RKO (cell line): ENCODE results near the gene NT5M.
"Not testable (repeated sequence)": the region's sequence is repeated elsewhere in the genome, so short reads cannot be mapped to it uniquely, and the experiment has no call there.

Source experiments
- DNase-seq: peaks from one replicate; pipeline ENCODE4 v3.0.0-alpha.2; 2016; ENCODE audit warnings: low spot score

The NT5M gene

DNA sequence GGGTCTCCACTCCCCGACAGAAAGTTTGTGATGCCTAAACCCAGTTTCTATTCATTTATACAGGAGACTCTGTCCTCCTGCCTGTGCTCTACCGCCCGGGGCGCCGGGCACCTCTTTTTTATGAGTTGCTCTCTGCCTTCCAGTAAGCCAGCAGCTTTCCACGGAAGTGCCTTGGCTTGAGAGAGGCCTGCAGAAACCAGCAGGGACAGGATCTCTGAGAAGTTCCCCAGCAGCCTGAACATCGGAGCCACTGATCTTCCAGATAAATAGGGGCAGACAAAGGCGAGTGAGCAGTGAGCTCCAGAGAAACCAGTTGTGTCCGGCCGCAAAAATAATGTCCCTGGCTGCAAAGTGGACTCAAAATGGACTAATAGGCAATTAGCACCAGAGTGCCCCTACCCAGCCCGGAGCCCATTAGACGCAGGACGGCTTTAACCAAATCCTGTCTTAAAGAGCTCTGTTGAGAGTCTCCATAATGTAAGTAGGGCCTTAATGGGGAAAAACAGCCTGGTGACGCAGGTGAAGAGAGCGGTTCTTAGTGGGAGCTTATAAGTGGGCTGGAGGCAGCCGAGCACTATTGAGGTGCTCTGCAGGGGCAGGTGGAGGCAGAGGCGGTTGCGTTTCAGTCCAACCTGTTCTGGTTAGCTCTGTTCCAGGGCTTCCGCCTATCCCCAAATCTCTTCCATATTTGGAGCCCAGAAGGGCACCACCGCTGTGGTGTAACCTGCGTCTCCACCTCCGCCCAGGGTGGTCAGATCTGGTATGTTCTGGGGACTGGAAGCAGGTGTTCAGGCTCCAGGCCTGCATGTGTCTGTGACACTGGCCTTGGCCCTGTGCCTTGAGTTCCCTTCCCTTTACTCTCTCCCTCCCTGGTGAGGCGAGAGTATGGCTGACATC, 74.1 kb downstream of the NT5M start:
- DNase-seq, result no peak

DNA sequence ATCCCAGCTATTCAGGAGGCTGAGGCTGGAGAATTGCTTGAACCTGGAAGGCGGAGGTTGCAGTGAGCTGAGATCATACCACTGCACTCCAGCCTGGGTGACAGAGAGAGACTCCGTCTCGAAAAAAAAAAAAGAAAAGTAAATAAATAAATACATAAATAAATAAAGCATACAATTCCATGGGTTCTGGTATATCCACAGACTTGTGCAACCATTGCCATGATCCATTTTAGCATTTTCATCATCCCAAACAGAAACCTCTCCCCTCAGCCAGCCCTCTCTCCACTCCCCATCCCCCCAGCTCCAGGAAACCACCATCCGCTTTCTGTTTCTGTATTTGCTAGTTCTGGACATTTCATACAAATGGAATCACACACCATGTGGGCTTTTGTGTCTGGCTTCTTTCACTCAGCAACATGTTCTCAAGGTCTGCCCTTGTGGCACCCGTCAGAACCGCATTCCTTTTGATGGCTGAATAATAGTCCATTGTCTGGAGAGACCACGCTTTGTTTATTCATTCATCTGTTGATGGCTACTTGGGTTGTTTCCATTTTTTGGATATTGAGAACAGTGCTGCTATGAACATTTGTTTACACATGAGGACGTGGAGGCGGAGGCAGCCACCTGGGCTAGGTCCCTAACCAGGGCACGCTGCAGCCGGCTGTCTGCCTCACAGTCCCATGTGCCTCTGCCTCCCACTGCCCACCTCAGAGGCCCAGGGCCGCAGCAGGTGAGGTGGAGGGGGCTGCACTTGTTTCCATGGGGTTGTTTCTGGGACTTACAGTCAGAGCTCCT, 76.2 kb downstream of the NT5M start:
- DNase-seq, result no peak

DNA sequence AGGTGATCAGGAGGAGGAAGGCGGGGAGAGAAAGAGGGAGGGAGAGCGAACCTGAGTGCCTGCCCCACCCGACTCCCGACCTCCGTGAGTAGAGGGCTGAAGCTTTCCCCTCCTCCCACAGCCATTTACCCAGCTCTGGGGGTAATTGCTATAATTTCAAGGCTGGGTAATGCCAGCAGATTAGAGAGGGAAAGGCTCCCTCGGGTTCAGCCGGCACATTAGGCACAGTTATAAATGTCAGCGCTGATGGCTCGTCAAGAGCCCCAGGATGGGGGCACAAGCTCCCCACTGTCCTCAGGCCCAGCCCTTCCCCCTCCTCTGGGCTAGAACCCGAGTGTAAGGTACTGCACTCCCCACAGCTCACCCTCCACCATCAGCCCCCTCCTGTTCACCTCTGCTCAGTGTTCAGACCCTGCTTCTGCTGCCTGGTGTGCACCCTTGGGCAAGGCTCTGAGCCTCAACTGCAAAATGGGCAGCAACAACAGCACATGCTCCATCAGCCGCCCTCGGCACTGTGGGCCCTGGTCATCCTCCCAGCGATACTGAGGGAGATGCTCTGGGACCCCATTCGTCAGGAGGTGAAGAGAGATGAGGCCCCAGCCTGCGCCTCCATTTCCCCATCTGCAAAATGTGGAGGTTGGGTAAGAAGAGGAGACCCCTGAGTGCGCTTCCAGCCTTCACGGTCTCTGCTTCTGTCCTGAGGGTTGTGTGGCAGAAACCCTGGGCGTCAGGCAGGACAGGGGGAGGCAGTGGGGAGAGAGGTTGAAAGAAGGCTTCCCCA, 77.2 kb downstream of the NT5M start:
- DNase-seq, result no peak

DNA sequence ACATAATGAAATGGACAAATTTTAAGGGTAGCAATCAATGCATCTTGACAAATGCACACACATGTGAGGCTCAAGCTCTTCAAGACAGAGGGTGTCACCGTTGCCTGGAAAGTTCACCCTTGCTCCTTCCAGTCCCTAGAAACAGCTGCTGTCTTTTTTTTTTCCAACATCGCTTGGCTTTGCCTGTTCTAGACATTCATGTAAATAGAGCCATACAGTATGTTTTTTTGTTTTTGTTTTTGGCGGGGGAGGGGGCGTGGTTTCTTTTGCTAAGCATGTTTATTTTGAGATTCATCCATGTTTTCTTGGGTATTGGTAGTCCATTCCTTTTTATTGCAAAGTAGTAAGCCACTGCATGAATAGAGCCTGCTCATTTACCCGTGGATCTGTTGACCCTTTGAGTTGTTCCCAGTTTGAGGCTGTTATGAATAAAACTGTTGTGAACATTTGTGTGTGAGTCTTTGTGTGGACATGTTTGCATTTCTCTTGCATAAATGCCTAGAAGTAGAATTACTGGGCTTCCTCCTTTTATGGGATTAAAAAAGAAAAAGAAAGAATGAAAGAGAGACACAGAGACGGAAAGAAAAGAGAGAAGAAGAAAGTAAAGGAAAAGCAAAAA, 78.4 kb downstream of the NT5M start:
- no peak for DNase-seq

DNA sequence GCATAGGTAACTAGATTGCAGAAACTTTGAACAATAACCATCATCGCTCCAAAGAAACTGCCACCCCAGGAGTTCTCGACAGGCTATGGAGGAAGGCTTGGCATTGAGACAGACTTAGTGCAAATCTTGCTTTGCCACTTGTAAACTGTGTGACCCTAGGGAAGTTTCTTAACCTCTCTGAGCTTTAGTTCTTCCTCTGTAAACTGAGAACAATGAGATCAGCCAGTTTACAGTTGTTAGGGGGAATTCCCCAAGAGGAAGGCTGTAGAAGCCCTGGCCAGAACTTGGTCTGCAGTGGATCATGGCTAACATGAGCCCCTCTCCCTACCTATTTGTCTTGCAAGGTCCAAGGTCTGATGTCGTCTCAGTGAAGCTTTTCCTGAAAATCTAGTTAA, 78.9 kb downstream of the NT5M start:
- DNase-seq, result no peak

DNA sequence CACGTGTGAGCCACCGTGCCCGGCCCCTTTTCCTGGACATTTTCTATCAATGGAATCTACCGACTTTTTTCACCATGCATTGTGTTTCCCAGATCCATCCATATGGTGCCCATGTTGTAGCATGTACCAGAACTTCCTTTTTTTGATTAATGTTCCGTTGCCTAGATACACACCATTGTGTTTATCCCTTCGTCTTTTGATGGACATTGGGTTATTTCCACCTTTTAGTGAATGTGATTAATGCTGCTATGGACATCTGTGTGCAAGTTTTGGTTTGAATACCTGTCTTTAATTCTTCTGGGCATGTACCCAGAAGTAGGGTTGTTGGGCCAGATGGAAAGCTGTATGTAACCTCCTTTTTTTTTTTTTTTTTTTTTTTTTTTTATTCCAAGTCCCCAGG, 79.8 kb downstream of the NT5M start:
- no peak for DNase-seq

DNA sequence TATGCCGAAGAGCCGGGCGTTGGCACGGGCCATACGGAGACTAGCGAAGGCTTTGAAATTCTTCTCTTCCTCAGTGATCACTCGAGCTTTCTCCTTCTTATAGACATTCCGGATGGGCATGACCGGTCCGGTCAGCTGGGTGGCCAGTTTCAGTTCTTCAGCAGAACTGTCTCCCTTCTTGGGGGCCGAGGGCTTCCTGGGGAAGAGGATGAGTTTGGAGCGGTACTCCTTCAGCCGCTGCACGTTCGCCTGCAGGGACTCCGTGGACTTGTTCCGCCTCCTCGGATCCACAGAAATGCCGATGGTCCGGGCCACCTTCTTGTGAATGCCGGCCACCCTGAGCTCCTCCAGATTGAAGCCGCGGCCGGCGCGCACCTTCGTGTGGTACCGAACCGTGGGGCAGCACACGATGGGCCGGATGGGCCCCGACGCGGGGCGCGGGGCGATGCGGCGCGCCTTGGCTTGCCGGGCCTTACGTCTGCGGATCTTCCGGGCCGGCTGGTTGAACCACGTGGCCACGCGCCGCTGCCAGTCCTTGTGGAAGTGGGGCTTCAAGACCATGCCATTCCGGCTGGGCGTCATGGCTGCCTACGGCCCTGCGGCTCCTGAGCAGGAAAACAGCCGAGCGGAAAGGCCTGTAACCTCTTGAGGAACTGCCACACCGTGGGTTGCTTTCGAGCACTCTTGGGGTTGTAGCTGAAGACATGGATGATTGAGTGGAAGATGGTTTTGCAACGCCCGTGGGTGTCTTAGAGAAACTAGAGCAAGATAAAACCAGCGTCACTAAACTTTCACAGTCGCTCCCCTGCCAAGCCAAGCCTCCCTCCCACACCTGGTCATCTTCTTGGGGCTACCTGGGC, 80.5 kb downstream of the NT5M start:
- DNase-seq, result not testable (repeated sequence)

DNA sequence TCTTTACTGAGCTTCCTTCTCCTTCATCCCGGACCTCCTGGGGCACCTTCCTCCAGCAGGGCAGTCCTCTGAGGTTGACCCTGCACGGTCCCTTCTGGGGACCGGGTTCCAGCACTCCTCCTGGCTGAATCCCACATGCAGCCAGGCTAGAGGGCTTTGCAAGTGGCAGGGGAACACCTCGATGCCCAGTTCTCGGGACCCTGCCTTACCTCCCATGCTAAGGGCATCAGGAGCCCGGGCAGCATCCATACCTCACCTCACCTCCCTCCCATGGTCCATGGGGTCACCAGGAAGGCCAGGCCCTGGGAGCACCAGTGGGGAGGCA, 81.1 kb downstream of the NT5M start:
- no peak for DNase-seq

DNA sequence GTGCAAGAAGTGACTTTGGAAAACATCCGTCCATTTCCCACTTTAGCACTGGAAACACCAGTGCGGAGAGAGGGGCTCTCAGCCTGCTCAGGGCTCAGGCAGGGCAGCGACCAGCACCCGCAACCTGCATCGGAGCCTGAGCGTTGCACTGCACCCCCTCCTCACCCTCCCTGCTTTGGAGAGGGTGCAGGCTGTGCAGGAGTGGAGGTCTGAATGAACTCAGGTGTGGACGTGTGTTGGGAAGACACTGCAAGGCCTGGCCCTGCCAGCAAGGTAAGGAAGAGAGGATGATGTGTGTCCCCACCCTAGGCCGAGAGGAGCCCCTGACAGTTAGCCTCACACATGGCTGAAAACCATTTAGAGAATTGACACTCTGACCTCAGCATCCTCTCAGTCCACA, 81.8 kb downstream of the NT5M start:
- no peak for DNase-seq

DNA sequence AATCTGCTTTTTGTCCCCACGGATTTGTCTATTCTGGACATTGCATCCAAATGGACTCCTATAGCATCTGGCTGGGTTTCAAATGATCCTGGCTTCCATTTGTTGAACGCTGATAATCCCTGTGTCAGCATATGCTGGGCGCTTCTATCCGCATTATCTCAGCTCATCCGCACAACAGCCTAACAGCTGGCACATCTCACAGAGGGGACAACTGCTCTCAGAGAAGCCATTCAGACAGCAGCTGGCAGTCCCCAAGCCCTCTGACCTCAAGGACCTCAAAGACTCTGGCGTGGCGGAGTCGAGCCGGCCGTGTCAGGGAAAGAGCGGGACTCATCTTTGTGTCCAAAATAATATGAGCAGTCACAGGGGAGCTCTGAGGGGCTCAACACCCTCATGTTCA, 82.3 kb downstream of the NT5M start:
- no peak for DNase-seq

DNA sequence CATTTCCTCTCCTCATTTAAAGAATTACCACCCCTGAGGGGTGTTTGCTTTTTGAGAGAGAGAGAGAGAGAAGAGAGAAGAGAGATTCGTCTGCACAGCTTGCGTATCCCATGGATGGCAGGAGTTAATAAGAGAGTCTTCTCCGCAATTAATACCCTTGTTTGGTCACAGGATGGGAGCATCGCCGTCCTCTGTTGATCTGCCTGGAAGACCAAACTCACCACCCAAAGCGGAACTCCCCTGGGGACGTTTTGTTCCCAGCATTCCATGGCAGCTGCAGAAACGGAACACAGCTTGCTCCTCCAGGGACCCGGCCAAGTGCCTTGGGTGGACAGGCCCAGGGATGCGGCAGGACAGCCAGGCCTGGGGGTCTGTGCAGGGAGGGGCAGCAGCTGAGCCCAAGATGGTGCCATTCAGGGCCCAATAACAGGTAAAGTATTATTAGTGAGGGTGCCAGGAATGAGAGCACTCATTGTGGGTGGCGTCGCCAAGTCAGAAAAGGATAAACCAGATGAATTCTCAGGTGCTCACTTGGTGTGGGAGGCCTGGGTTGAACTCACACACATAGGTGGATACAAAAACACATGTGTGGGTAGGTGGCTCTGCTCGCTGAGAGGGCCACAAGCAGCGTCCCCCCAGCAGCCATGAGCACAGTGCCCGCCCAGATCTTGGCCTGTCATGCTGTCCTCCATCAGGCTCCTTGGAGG, 83.1 kb downstream of the NT5M start:
- no peak for DNase-seq

DNA sequence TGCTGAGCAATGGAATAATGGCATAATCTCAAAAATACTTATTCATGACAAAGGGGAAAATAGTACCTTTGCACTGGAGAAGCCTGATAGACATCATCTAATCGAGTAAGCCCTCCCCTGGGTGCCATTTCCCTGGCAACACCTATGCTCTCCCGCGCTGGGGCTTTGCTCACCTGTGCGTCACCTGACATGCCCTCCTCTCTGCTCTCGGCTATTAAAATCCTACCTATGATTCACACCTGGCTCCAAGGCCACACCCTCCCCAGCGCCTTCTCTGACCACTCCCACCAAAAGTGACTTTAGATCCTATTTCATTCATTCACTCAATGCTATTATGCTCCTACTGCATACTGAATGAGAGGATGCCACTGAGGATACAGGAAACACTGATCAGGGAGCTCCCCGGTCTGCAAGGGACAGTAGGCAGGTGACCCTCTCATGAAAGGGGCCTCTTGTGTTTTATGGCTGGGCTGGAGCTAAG, 83.9 kb downstream of the NT5M start:
- no peak for DNase-seq

DNA sequence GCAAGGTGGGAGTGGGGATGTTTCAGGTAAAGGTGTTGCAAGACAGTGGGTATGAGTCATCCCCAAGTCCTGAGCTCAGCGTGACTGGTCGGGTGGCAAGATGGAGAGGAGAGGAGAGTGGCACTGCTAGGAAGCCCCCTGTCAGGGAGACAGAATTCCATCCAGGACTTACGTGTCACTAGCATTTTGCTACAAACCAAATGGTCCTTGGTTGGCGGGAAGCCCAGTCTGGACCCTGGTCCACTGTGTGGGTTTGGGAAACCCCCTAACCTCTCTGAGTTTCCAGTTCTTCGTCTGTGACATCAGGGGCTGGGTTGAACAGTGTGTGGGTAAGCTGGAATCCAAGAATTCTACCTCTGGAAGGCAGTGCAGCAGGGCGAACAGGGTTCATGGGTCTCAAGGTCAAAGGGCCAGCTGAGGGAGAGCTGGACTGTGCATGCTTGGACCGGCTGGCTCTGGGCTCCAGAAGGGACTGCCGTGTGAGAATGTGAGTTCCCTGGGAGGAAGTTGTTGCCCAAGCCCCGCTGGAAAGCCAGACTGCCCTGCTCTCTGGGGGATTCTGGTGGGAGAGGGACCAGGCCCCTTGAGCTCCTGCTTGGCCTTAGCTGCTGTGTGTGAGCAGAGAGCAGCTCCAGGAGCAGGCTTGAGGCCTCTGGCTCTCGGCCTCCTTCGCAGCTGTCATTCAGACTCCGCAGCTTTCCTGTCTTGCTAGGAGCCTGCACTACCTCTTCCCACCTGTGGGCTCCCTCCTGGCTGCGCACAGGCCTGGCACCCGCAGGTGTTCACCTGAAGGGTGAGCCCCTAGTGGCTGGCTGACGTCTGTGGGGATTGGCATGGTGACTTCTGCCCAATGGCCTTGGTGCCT, 84.6 kb downstream of the NT5M start:
- no peak for DNase-seq

DNA sequence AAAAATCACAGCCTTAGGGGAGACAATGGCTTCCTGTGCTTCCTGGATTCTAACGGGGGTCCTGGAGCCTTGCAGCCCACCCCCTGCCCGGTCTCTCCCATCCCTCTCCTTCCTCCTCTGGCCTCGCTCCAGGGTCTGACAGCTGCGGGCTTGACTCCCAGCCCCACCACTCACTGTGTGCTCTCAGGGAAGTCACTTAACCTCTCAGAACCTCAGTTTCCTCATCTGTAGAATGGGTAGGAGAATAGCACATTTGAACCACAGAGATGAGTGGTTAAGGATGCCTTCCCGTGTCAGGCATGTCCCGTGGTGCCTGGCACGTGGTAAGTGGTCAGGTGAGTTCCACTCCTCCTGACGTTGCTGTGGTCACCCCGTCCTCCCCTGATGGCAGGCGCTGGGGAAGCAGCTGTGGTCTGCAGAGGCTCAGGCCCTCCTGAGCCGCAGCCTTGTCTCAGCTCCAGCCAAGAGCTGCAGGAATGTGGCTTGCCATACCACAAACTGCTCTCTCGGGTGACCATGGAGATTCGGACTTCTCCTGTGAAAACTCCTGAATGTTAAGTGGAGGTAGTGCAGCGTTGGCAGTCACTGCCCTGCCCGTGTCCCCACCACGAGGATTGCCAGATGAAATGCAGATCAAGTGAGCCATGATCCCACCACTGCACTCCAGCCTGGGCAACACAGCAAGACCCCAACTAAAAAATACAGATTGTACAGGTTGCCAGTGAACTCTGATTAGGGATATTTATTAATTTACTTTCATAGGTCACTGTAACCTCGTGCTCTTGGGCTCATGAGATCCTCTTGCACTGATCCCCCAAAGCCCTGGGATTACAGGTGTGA, 85.7 kb downstream of the NT5M start:
- no peak for DNase-seq

DNA sequence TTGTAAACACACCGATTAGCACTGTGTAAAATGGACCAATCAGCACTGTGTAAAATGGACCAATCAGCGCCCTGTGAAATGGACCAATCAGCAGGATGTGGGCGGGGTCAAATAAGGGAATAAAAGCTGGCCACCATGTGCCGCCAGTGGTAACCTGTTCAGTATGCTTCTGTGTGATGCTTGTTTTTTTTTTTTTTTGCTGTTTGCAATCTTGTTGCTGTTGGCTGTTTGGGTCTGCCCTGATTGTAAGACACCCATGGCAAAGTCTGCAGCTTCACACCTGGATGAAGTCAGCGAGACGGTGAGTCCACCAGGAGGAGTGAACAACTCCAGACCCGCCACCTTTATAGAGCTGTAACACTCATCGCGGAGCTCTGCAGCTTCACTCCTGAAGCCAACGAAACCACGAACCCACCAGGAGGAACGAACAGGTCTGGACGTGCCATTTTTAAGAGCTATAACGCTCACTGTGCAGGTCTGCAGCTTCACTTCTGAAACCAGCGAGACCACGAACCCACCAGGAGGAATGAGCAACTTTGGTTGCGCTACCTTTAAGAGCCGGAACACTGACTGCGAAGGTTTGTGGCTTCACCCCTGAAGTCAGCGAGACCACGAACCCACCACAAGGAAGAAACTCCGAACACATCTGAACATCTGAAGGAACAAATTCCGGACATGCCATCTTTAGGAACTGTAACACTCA, 88.6 kb downstream of the NT5M start:
- DNase-seq, result no peak

DNA sequence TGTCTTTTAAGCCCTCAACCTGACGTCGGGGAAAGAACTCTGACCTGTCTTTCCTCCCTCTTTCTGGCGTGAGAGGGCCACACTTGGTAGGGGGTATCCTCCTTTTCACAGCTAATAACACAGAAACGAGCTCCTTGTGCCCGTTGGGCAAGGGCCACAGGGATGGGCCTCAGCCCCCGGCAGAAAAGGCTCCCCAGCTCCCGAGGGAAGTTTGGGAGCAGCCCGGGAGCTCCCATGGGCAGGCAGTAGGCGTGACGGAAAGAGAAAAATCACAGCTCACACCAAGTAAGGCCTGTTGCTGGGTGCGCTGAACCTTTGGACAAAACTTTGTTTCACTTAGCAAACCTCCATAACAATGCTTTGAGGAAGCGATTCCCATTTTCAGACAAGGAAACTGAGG, 90.8 kb downstream of the NT5M start:
- DNase-seq, result no peak

DNA sequence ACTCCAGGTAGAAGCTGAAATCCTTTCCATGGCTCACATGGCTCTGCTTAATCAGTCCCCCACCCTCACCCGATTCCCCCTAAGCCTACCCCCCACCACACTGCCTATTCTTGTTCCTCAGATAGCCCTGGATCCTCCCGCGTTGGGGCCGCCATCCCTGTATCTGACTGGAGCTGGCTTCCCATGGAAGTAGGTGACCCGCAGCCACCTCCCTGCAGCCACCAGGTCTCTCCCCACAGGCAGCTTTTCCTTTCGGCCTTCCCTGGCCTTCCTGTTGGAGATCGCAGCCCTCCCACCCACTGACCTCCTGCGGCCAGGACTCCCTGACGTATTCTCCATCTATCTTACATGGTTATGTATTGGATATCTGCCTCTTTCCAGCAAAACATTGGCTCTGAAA, 91.3 kb downstream of the NT5M start:
- DNase-seq, result no peak

DNA sequence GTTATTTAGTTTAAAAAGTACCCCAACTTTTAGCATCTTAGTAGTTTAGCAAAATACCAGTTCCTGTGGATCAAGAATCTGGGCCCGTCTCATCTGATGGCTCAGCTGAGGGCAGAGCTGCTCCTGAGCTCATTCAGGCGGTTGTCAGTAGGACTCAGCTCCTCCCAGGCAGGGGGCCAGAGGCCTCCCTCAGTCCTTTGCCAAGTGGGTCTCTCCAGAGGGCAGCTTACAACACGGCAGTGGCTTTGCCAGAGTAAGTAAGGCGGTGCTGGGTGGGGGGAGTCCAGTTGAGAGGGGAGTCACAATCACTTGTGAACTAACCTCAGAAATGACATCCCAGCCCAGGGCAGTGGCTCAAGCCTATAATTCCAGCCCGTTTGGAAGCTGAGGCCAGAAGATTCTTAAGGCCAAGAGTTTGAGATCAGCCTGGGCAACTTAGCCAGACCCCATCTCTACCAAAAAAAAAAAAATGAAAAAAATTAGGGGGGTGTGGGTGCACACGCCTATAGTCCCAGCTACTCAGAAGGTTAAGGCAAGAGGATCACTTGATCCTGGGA, 92.2 kb downstream of the NT5M start:
- DNase-seq, result no peak
